HCT116 (cell line): ENCODE data around the gene TMEM87A.

ENCODE experiments used
- EZH2phosphoT487 ChIP-seq: fragments of 200-600 bp; IDR thresholded peaks from 2 replicates; pipeline ENCODE4 v1.6.1; 2018; ENCODE audit warnings: antibody characterized with exemption, borderline replicate concordance
- POLR2A ChIP-seq: IDR thresholded peaks from 2 replicates; pipeline ENCODE4 v1.7.0; 2011; ENCODE audit warnings: borderline replicate concordance; ENCODE audit not compliant: insufficient read depth, insufficient read length; ENCODE audit errors: extremely low read depth
- POLR2AphosphoS5 ChIP-seq: IDR thresholded peaks from 2 replicates; pipeline ENCODE4 v1.6.1; 2011; ENCODE audit warnings: mild to moderate bottlenecking, low read depth, low read length, moderate library complexity
- SP1 ChIP-seq: IDR thresholded peaks from 2 replicates; pipeline ENCODE4 v1.6.1; 2012; ENCODE audit warnings: low read depth
- ZFX ChIP-seq: fragments of 450-650 bp; IDR thresholded peaks from 2 replicates; pipeline ENCODE4 v1.6.1; 2017
- TF ChIP-seq, protein P1 (sequence below), 3 experiments: fragments of 200-600 bp in 1 of 3; sonication (generic) in 1 of 3; IDR thresholded peaks in 2 of 3; conservative IDR thresholded peaks in 1 of 3; 2 replicates each; pipeline ENCODE4 v1.5.1; 2012 to 2017; ENCODE audit warnings: low read depth in 2 of 3, low read length in 2 of 3, antibody characterized with exemption in 1 of 3, borderline replicate concordance in 1 of 3, control low read depth in 1 of 3, mild to moderate bottlenecking in 1 of 3, mixed read lengths in 1 of 3, mixed run types in 1 of 3, moderate library complexity in 1 of 3; ENCODE audit not compliant: insufficient read depth in 1 of 3
- TF ChIP-seq, protein P2 (sequence below): IDR thresholded peaks from 2 replicates; pipeline ENCODE4 v1.6.1; 2012
- TF ChIP-seq, protein P3 (sequence below): IDR thresholded peaks from 2 replicates; pipeline ENCODE4 v1.6.1; 2012

DNA sequence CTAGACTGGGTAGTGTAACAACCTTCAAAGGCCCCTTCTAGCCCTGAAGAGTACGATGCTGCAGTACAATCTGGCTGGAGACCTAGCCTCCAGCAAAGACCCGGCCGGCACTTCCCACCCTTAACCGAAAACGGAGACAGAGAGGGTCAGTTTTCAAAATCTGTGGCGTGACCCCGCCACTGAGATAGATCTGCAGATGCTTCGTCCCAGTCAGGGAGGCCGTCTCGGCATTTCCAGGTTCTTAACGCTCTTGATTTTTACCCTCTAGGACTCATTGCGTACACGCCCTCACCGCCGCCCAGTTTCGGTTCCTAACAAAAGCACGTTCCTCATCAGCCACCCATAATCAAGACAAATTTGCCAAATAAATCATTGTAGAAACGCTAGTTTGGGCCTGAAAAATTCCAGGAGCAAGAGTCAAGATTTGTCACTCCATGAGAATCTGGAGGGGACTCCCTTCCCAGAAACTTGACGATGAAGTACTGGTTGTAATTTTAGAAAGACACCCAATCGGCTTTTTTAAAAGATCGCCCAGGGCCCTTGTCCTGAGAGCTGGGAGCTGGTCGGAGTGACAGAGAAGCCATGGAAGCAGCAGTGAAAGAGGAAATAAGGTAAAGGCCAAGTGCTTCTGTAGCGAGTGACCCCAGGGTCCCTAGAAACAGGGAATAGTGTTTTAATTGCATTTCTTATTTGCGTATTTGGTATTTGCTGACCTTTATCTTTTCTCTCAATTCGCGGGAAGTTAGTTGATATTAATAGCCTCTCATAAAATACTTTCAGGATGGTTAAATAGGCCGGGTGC lies 868 bp upstream of the TMEM87A start:
- TF ChIP-seq, protein P1, sequence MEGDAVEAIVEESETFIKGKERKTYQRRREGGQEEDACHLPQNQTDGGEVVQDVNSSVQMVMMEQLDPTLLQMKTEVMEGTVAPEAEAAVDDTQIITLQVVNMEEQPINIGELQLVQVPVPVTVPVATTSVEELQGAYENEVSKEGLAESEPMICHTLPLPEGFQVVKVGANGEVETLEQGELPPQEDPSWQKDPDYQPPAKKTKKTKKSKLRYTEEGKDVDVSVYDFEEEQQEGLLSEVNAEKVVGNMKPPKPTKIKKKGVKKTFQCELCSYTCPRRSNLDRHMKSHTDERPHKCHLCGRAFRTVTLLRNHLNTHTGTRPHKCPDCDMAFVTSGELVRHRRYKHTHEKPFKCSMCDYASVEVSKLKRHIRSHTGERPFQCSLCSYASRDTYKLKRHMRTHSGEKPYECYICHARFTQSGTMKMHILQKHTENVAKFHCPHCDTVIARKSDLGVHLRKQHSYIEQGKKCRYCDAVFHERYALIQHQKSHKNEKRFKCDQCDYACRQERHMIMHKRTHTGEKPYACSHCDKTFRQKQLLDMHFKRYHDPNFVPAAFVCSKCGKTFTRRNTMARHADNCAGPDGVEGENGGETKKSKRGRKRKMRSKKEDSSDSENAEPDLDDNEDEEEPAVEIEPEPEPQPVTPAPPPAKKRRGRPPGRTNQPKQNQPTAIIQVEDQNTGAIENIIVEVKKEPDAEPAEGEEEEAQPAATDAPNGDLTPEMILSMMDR (IDR thresholded peaks at IDR 0.05 in 2 of 3, conservative IDR thresholded peaks at IDR 0.05 in 1 of 3; ENCODE audit: borderline replicate concordance in 1 of 3, insufficient read depth in 1 of 3, low read depth in 2 of 3, low read length in 2 of 3): no peak
- peak; percentile 32; the same call in 1 of the 2 replicates for TF ChIP-seq ZFX
- TF ChIP-seq, protein P2, sequence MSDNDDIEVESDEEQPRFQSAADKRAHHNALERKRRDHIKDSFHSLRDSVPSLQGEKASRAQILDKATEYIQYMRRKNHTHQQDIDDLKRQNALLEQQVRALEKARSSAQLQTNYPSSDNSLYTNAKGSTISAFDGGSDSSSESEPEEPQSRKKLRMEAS: no peak; the same call in 1 of the 2 replicates
- no peak for TF ChIP-seq SP1
- TF ChIP-seq POLR2A: no peak
- TF ChIP-seq, protein P3, sequence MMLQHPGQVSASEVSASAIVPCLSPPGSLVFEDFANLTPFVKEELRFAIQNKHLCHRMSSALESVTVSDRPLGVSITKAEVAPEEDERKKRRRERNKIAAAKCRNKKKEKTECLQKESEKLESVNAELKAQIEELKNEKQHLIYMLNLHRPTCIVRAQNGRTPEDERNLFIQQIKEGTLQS: no peak
- TF ChIP-seq EZH2phosphoT487: no peak
- TF ChIP-seq POLR2AphosphoS5: no peak
